H9 (cell line): Measurements from ENCODE around the gene MYOZ3. TPM values are rescaled to one million over a fixed set of nuclear protein-coding genes. Genes with fewer than 3 reads are reported as not detected.

Source experiments
- DNase-seq: peaks from one replicate; pipeline ENCODE4 v3.0.0-alpha.2; 2017
- H2AFZ ChIP-seq: one replicate; pipeline ENCODE4 v1.6.1; 2013; ENCODE audit warnings: mild to moderate bottlenecking, low read length, control low read depth, moderate library complexity
- H2AK5ac ChIP-seq: 2 replicates; pipeline ENCODE4 v1.6.1; 2013; ENCODE audit warnings: low read length, control low read depth, mixed read lengths; ENCODE audit not compliant: insufficient read length
- H2BK120ac ChIP-seq: one replicate; pipeline ENCODE4 v1.6.1; 2013; ENCODE audit warnings: low read depth, mild to moderate bottlenecking, low read length, control low read depth, inconsistent platforms; ENCODE audit not compliant: poor library complexity, severe bottlenecking
- H2BK12ac ChIP-seq: 2 replicates; pipeline ENCODE4 v1.6.1; 2013; ENCODE audit warnings: low read length, control low read depth, mixed read lengths, low read depth; ENCODE audit not compliant: insufficient read length
- H2BK15ac ChIP-seq: 2 replicates; pipeline ENCODE4 v1.6.1; 2013; ENCODE audit warnings: low read depth, low read length, control low read depth
- H2BK20ac ChIP-seq: one replicate; pipeline ENCODE4 v1.6.1; 2013; ENCODE audit warnings: low read depth, mild to moderate bottlenecking, low read length, control low read depth, inconsistent platforms; ENCODE audit not compliant: poor library complexity, severe bottlenecking
- H2BK5ac ChIP-seq: 2 replicates; pipeline ENCODE4 v1.6.1; 2013; ENCODE audit warnings: low read length, control low read depth, mixed read lengths; ENCODE audit not compliant: insufficient read length
- H3K14ac ChIP-seq: 2 replicates; pipeline ENCODE4 v1.6.1; 2013; ENCODE audit warnings: low read length, control low read depth; ENCODE audit not compliant: insufficient read depth
- H3K18ac ChIP-seq: 2 replicates; pipeline ENCODE4 v1.6.1; 2013; ENCODE audit warnings: low read depth, mild to moderate bottlenecking, mixed read lengths, low read length, control low read depth; ENCODE audit not compliant: insufficient read length
- H3K23ac ChIP-seq: 2 replicates; pipeline ENCODE4 v1.6.1; 2013; ENCODE audit warnings: low read length, control low read depth, mixed read lengths, low read depth; ENCODE audit not compliant: insufficient read length
- H3K23me2 ChIP-seq: 2 replicates; pipeline ENCODE4 v1.6.1; 2013; ENCODE audit warnings: low read depth, mild to moderate bottlenecking, mixed read lengths, low read length, control low read depth; ENCODE audit not compliant: insufficient read length, poor library complexity, severe bottlenecking
- H3K27ac ChIP-seq: 2 replicates; pipeline ENCODE4 v1.5.1; 2013; ENCODE audit warnings: low read length, control low read depth, mixed read lengths, low read depth; ENCODE audit not compliant: insufficient read length
- H3K27me3 ChIP-seq: 2 replicates; pipeline ENCODE4 v1.6.1; 2013; ENCODE audit warnings: low read length, control low read depth, inconsistent platforms; ENCODE audit not compliant: insufficient read depth
- H3K4ac ChIP-seq: 2 replicates; pipeline ENCODE4 v1.6.1; 2013; ENCODE audit warnings: low read depth, mild to moderate bottlenecking, control low read depth, inconsistent platforms, low read length, moderate library complexity
- H3K4me1 ChIP-seq: 2 replicates; pipeline ENCODE4 v1.6.1; 2013; ENCODE audit warnings: low read length, control low read depth, inconsistent platforms; ENCODE audit not compliant: insufficient read depth
- H3K4me2 ChIP-seq: 2 replicates; pipeline ENCODE4 v1.6.1; 2013; ENCODE audit warnings: low read length, control low read depth, mixed read lengths; ENCODE audit not compliant: insufficient read length, insufficient read depth
- H3K56ac ChIP-seq: 2 replicates; pipeline ENCODE4 v1.6.1; 2013; ENCODE audit warnings: low read depth, mild to moderate bottlenecking, mixed read lengths, low read length, control low read depth; ENCODE audit not compliant: insufficient read length
- H3K79me1 ChIP-seq: 2 replicates; pipeline ENCODE4 v1.6.1; 2013; ENCODE audit warnings: low read depth, mild to moderate bottlenecking, moderate library complexity, low read length, control low read depth, inconsistent platforms; ENCODE audit not compliant: insufficient read depth, poor library complexity, severe bottlenecking
- H3K79me2 ChIP-seq: 2 replicates; pipeline ENCODE4 v1.6.1; 2013; ENCODE audit warnings: low read length, control low read depth, inconsistent platforms; ENCODE audit not compliant: insufficient read depth
- H3K9ac ChIP-seq: 2 replicates; pipeline ENCODE4 v1.6.1; 2013; ENCODE audit warnings: low read length, control low read depth, mixed read lengths; ENCODE audit not compliant: insufficient read length; ENCODE audit errors: extremely low read depth
- H3K9me3 ChIP-seq: one replicate; pipeline ENCODE4 v1.6.1; 2013; ENCODE audit warnings: low read depth, low read length, inconsistent platforms; ENCODE audit not compliant: control insufficient read depth
- H3T11ph ChIP-seq: one replicate; pipeline ENCODE4 v1.6.1; 2013; ENCODE audit warnings: mild to moderate bottlenecking, low read length, control low read depth, inconsistent platforms
- H4K20me1 ChIP-seq: one replicate; pipeline ENCODE4 v1.6.1; 2013; ENCODE audit not compliant: control insufficient read depth, insufficient read length, insufficient read depth
- H4K5ac ChIP-seq: 2 replicates; pipeline ENCODE4 v1.6.1; 2013; ENCODE audit warnings: low read depth, mild to moderate bottlenecking, mixed read lengths, low read length, control low read depth; ENCODE audit not compliant: insufficient read length
- H4K8ac ChIP-seq: replicated peaks from 2 replicates; pipeline ENCODE4 v1.6.1; 2013; ENCODE audit warnings: low read length, control low read depth, mixed read lengths, low read depth; ENCODE audit not compliant: insufficient read length
- H4K91ac ChIP-seq: 2 replicates; pipeline ENCODE4 v1.6.1; 2013; ENCODE audit warnings: low read depth, mild to moderate bottlenecking, moderate library complexity, mixed read lengths, low read length, control low read depth; ENCODE audit not compliant: insufficient read length
- H3K27ac Mint-ChIP-seq, 3 experiments: 2 replicates in 2 of 3; 3 replicates in 1 of 3; pipeline ENCODE4 v1.8.0; 2020 to 2021; ENCODE audit warnings: mixed read lengths in 3 of 3, mild to moderate bottlenecking in 1 of 3, moderate library complexity in 1 of 3
- H3K27me3 Mint-ChIP-seq: 2 replicates; pipeline ENCODE4 v1.8.0; 2021; ENCODE audit warnings: low read depth, mild to moderate bottlenecking, moderate library complexity, mixed read lengths
- H3K36me3 Mint-ChIP-seq, 3 experiments: 2 replicates in 2 of 3; 3 replicates in 1 of 3; pipeline ENCODE4 v1.8.0; 2020 to 2021; ENCODE audit warnings: low read depth in 3 of 3, mixed read lengths in 3 of 3; ENCODE audit not compliant: insufficient read depth in 1 of 3
- H3K4me1 Mint-ChIP-seq, 2 experiments: 2 replicates each; pipeline ENCODE4 v1.8.0; 2020; ENCODE audit warnings: mixed read lengths in 2 of 2
- H3K4me3 Mint-ChIP-seq, 2 experiments: 2 replicates in 1 of 2; 3 replicates in 1 of 2; pipeline ENCODE4 v1.8.0; 2020 to 2021; ENCODE audit warnings: mild to moderate bottlenecking in 2 of 2, mixed read lengths in 2 of 2, moderate library complexity in 1 of 2
- H3K9me3 Mint-ChIP-seq, 2 experiments: 2 replicates in 1 of 2; 3 replicates in 1 of 2; pipeline ENCODE4 v1.8.0; 2020; ENCODE audit warnings: mild to moderate bottlenecking in 2 of 2, mixed read lengths in 2 of 2, moderate library complexity in 1 of 2
- CTCF ChIP-seq: fragments of 200-600 bp; sonication (generic); conservative IDR thresholded peaks from 3 replicates; pipeline ENCODE4 v1.8.0; 2021; ENCODE audit warnings: antibody characterized with exemption, mild to moderate bottlenecking
- WGBS: extraction: QIAGEN DNeasy Blood & Tissue Kit; methylation state at CpG from one replicate; pipeline ENCODE4 v1.1.7; 2013; ENCODE audit warnings: missing lambda C conversion rate, low lambda C conversion rate, mixed read lengths; ENCODE audit not compliant: insufficient read length; ENCODE audit errors: extremely low coverage; 5-methylcytosine and 5-hydroxymethylcytosine counted together
- total RNA-seq: library from RNA; stranded (reverse); gene quantifications from 2 replicates; pipeline ENCODE4 v1.2.1, GENCODE V29; 2021

The MYOZ3 gene
- total RNA-seq, 1 experiment from 2014 or later, result 18.1 TPM

GRCh38 chr5:150662731-150663516, 1.9 kb downstream of the MYOZ3 start:
- no peaks in the 10 kb centered on the region for H3K36me3 Mint-ChIP-seq
- WGBS, result no CpG with 5 or more reads among the region's 4 CpGs
- no peak overlapping the region for H4K91ac ChIP-seq

More at GRCh38 chr5:150662731-150663516, 1.9 kb downstream of the MYOZ3 start:
- Histone ChIP-seq H2BK15ac (no peak overlapping the region), H4K5ac (no peak overlapping the region), H3K27me3 (no peaks in the 10 kb centered on the region), H3K56ac (no peak overlapping the region), H2BK20ac (no peak overlapping the region), H2BK5ac (no peak overlapping the region), H3K23me2 (no peaks in the 10 kb centered on the region), H2BK12ac (no peak overlapping the region), H3T11ph (no peak overlapping the region), H3K23ac (no peak overlapping the region), H3K9me3 (no peaks in the 10 kb centered on the region), H3K79me2 (no peaks in the 10 kb centered on the region), H3K27ac (no peak overlapping the region), H3K9ac (no peak overlapping the region), H2BK120ac (no peak overlapping the region), H2AK5ac (no peak overlapping the region), H4K20me1 (no peaks in the 10 kb centered on the region), H3K4ac (no peak overlapping the region), H3K79me1 (no peaks in the 10 kb centered on the region), H2AFZ (no peak overlapping the region), H4K8ac (no peak overlapping the region), H3K14ac (no peak overlapping the region), H3K4me1 (no peaks in the 10 kb centered on the region), H3K18ac (no peak overlapping the region), H3K4me2 (no peak overlapping the region)
- no peak overlapping the region for H3K4me3 Mint-ChIP-seq
- H3K27me3 Mint-ChIP-seq, result peaks cover 12% of the 10 kb centered on the region
- H3K4me1 Mint-ChIP-seq, result peaks cover 17 to 30% of the 10 kb centered on the region in 2 experiments
- DNase-seq, result no peak
- no peak overlapping the region for H3K27ac Mint-ChIP-seq
- TF ChIP-seq CTCF, result no peak; the same call in 2 of the 3 replicates
- no peaks in the 10 kb centered on the region for H3K9me3 Mint-ChIP-seq
